IMR-90 (cell line): ENCODE measurements around the gene POU6F1. TPM values are rescaled to one million over a fixed set of nuclear protein-coding genes. Genes with fewer than 3 reads are reported as not detected.

Experiments
- ATAC-seq: fragments of 200-7000 bp; cut with Tn5 transposase; 2 replicates; pipeline ENCODE4 v1.9.1; 2020; ENCODE audit warnings: low read depth, mild to moderate bottlenecking, moderate library complexity
- BruUV-seq: library from RNA; stranded (reverse); fragments of 400-500 nt; replicated peaks from 2 replicates; lab custom pipeline; 2021; lab: Mats Ljungman, UMichigan
- CTCF ChIA-PET: fragments of 300-600 bp; formaldehyde crosslinking; extraction: SDS; loops from one replicate; lab custom pipeline; 2021; ENCODE audit warnings: antibody characterized with exemption; lab: Yijun Ruan, JAX
- POLR2A ChIA-PET: fragments of 300-600 bp; sonication (Branson Sonifier 250); formaldehyde crosslinking; loops from one replicate; lab custom pipeline; 2022; ENCODE audit warnings: antibody characterized with exemption; ENCODE audit not compliant: unreplicated experiment; lab: Charles Lee
- DNase-seq: peaks from one replicate; pipeline ENCODE4 v3.0.0; 2013
- H2AFZ ChIP-seq: replicated peaks from 2 replicates; pipeline ENCODE3; 2013; ENCODE audit warnings: low read length, mild to moderate bottlenecking; ENCODE audit not compliant: poor library complexity
- H2AK5ac ChIP-seq: 2 replicates; pipeline ENCODE4 v1.6.1; 2013; ENCODE audit warnings: low read depth, low read length, inconsistent platforms
- H2AK9ac ChIP-seq: replicated peaks from 2 replicates; pipeline ENCODE3; 2013; ENCODE audit warnings: mild to moderate bottlenecking, low read depth, low read length, moderate library complexity; ENCODE audit not compliant: poor library complexity
- H2BK120ac ChIP-seq: 2 replicates; pipeline ENCODE4 v1.6.1; 2013; ENCODE audit warnings: low read depth, low read length, inconsistent platforms
- H2BK15ac ChIP-seq: 3 replicates; pipeline ENCODE4 v1.6.1; 2013; ENCODE audit warnings: low read depth, low read length, inconsistent platforms
- H2BK20ac ChIP-seq: 2 replicates; pipeline ENCODE4 v1.6.1; 2013; ENCODE audit warnings: low read depth, mild to moderate bottlenecking, inconsistent platforms, low read length, moderate library complexity
- H2BK5ac ChIP-seq: 2 replicates; pipeline ENCODE4 v1.6.1; 2013; ENCODE audit warnings: mild to moderate bottlenecking, low read depth, low read length, inconsistent platforms; ENCODE audit not compliant: poor library complexity, severe bottlenecking
- H3K14ac ChIP-seq: replicated peaks from 2 replicates; pipeline ENCODE4 v1.6.1; 2013; ENCODE audit warnings: low read depth, low read length, inconsistent platforms
- H3K18ac ChIP-seq: 2 replicates; pipeline ENCODE4 v1.6.1; 2013; ENCODE audit warnings: low read depth, low read length, control low read depth
- H3K23ac ChIP-seq: 2 replicates; pipeline ENCODE4 v1.6.1; 2013; ENCODE audit warnings: low read depth, low read length, inconsistent platforms
- H3K27ac ChIP-seq: 2 replicates; pipeline ENCODE4 v1.5.1; 2013; ENCODE audit warnings: mild to moderate bottlenecking, control low read depth, low read length; ENCODE audit not compliant: insufficient read depth
- H3K27me3 ChIP-seq: 2 replicates; pipeline ENCODE4 v1.6.1; 2013; ENCODE audit warnings: low read length; ENCODE audit not compliant: control insufficient read depth, insufficient read depth
- H3K36me3 ChIP-seq: 2 replicates; pipeline ENCODE4 v1.6.1; 2013; ENCODE audit warnings: low read length, mixed read lengths; ENCODE audit not compliant: control insufficient read depth, insufficient read depth
- H3K4ac ChIP-seq: 2 replicates; pipeline ENCODE4 v1.6.1; 2013; ENCODE audit warnings: low read depth, low read length, inconsistent platforms
- H3K4me1 ChIP-seq: 2 replicates; pipeline ENCODE4 v1.6.1; 2013; ENCODE audit warnings: low read length, mixed read lengths; ENCODE audit not compliant: control insufficient read depth, insufficient read depth
- H3K4me2 ChIP-seq: 2 replicates; pipeline ENCODE4 v1.6.1; 2013; ENCODE audit warnings: low read depth, mild to moderate bottlenecking, control low read depth, low read length, moderate library complexity
- H3K4me3 ChIP-seq: 2 replicates; pipeline ENCODE4 v1.5.1; 2013; ENCODE audit warnings: low read depth, mild to moderate bottlenecking, control low read depth, low read length, moderate library complexity; ENCODE audit not compliant: insufficient read depth
- H3K56ac ChIP-seq: 2 replicates; pipeline ENCODE4 v1.6.1; 2013; ENCODE audit warnings: low read length, inconsistent platforms; ENCODE audit not compliant: insufficient read depth; ENCODE audit errors: extremely low read depth
- H3K79me1 ChIP-seq, 2 experiments: 2 replicates each; pipeline ENCODE4 v1.6.1; 2013; ENCODE audit warnings: low read length in 2 of 2, inconsistent platforms in 1 of 2, low read depth in 1 of 2
- H3K9ac ChIP-seq: 2 replicates; pipeline ENCODE4 v1.6.1; 2013; ENCODE audit warnings: low read depth, low read length, control low read depth
- H3K9me1 ChIP-seq: 2 replicates; pipeline ENCODE4 v1.6.1; 2013; ENCODE audit warnings: low read length, inconsistent platforms; ENCODE audit not compliant: insufficient read depth
- H3K9me3 ChIP-seq: 2 replicates; pipeline ENCODE4 v1.6.1; 2013; ENCODE audit warnings: low read length; ENCODE audit not compliant: control insufficient read depth, insufficient read depth
- H4K20me1 ChIP-seq: 2 replicates; pipeline ENCODE4 v1.6.1; 2013; ENCODE audit warnings: low read length, inconsistent platforms; ENCODE audit not compliant: insufficient read depth
- H4K5ac ChIP-seq: 2 replicates; pipeline ENCODE4 v1.6.1; 2013; ENCODE audit warnings: mild to moderate bottlenecking, low read depth, low read length, control low read depth
- H4K8ac ChIP-seq, 2 experiments: 2 replicates each; pipeline ENCODE4 v1.6.1; 2013; ENCODE audit warnings: low read depth in 2 of 2, low read length in 2 of 2, control low read depth in 1 of 2, inconsistent platforms in 1 of 2
- H4K91ac ChIP-seq: 2 replicates; pipeline ENCODE4 v1.6.1; 2013; ENCODE audit warnings: low read depth, low read length, inconsistent platforms; ENCODE audit not compliant: insufficient read depth
- FOS ChIP-seq: fragments of 150-350 bp; IDR thresholded peaks from 2 replicates; pipeline ENCODE4 v1.6.1; 2016; ENCODE audit warnings: low read depth, low read length
- MAZ ChIP-seq: IDR thresholded peaks from 2 replicates; pipeline ENCODE4 v1.6.1; 2012; ENCODE audit warnings: low read depth, mild to moderate bottlenecking, low read length, improper control_type of control experiment, moderate library complexity, borderline replicate concordance
- POLR2A ChIP-seq: IDR thresholded peaks from 2 replicates; pipeline ENCODE4 v1.6.1; 2012; ENCODE audit warnings: mild to moderate bottlenecking, low read depth, low read length
- RAD21 ChIP-seq: IDR thresholded peaks from 2 replicates; pipeline ENCODE4 v1.6.1; 2012; ENCODE audit warnings: low read length, improper control_type of control experiment
- WGBS, 2 experiments: methylation state at CpG; one replicate each; pipeline versions ENCODE4 v1.1.5 to v1.1.7; 2013; ENCODE audit warnings: missing lambda C conversion rate in 2 of 2; ENCODE audit not compliant: insufficient read length in 1 of 2; ENCODE audit errors: extremely low coverage in 2 of 2; 5-methylcytosine and 5-hydroxymethylcytosine counted together
- dilution Hi-C: fragments of 300-500 bp; cut with HindIII; formaldehyde crosslinking; loops from one replicate; pipeline ENCODE4 v1.14.3; 2018; ENCODE audit warnings: low sequenced_read_pairs; ENCODE audit not compliant: unreplicated experiment
- in situ Hi-C: fragments of 300-500 bp; cut with MboI; formaldehyde crosslinking; loops from 3 replicates; pipeline ENCODE4 v1.14.3; 2019; ENCODE audit warnings: low sequenced_read_pairs, inconsistent platforms, mixed read lengths
- intact Hi-C: fragments of 100-400 bp; cut with micrococcal nuclease; formaldehyde crosslinking; loops from 2 replicates; pipeline ENCODE4 v1.10.0; 2022
- polyA plus RNA-seq, 3 experiments: library from polyadenylated mRNA; depleted of rRNA; stranded (reverse); fragments of >200 nt; gene quantifications; 2 replicates each; pipeline ENCODE4 v1.2.3, GENCODE V29; 2012; ENCODE audit warnings: low replicate concordance in 1 of 3
- total RNA-seq: library from RNA; depleted of rRNA; stranded (reverse); fragments of >200 nt; gene quantifications from 2 replicates; pipeline ENCODE4 v1.2.3, GENCODE V29; 2012
- TF ChIP-seq, protein P1 (sequence below): conservative IDR thresholded peaks from 2 replicates; pipeline ENCODE4 v1.5.1; 2012; ENCODE audit warnings: mild to moderate bottlenecking, low read depth, low read length, improper control_type of control experiment

Gene POU6F1
- total and polyA plus RNA-seq, 2 of the 4 experiments (the other 2 are of a cell fraction), result 0.90 to 3.6 TPM

DNA sequence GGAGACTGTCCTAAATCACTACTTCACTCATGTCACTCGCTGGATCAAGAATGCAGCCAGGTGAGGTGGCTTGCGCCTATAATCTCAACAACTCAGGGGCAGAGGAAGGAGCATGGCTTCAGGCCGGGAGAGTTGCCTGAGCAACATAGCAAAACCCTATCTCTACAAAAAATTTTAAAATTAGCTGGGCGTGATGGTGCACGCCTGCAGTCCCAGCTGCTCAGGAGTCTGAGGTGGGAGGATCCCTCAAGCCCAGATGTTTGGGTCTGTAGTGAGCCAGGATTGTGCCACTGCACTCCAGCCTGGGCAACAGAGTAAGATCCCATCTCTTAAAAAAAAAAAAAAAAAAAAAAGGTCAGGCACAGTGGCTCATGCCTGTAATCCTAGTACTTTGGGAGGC lies 46.4 kb upstream of the POU6F1 start:
- ATAC-seq, result no peak
- H3K27ac ChIP-seq, result no peak overlapping the region
- dilution Hi-C loops, result no loop called here
- no peak overlapping the region for H4K5ac ChIP-seq
- H3K4me2 ChIP-seq, result no peak overlapping the region
- in situ Hi-C loops, result no loop called here
- H2AK5ac ChIP-seq, result no peak overlapping the region
- H2AFZ ChIP-seq, result no peak overlapping the region
- H3K56ac ChIP-seq, result no peak overlapping the region
- H3K14ac ChIP-seq, result no peak overlapping the region
- no peak for DNase-seq
- H2BK15ac ChIP-seq, result no peak overlapping the region
- BruUV-seq, result no TSS peak
- no peak overlapping the region for H4K91ac ChIP-seq
- H2BK20ac ChIP-seq, result no peak overlapping the region
- no peaks in the 10 kb centered on the region for H3K27me3 ChIP-seq
- no peak overlapping the region for H3K18ac ChIP-seq
- peaks cover 17% of the 10 kb centered on the region for H3K9me1 ChIP-seq
- H3K36me3 ChIP-seq, result no peaks in the 10 kb centered on the region
- intact Hi-C loops, result no loop called here
- H2AK9ac ChIP-seq, result no peak overlapping the region
- H3K9ac ChIP-seq, result no peak overlapping the region
- peaks cover 32 to 56% of the 10 kb centered on the region in 2 experiments for H3K79me1 ChIP-seq
- no peak overlapping the region for H4K8ac ChIP-seq
- H3K4me3 ChIP-seq, result no peak overlapping the region
- TF ChIP-seq, protein P1, sequence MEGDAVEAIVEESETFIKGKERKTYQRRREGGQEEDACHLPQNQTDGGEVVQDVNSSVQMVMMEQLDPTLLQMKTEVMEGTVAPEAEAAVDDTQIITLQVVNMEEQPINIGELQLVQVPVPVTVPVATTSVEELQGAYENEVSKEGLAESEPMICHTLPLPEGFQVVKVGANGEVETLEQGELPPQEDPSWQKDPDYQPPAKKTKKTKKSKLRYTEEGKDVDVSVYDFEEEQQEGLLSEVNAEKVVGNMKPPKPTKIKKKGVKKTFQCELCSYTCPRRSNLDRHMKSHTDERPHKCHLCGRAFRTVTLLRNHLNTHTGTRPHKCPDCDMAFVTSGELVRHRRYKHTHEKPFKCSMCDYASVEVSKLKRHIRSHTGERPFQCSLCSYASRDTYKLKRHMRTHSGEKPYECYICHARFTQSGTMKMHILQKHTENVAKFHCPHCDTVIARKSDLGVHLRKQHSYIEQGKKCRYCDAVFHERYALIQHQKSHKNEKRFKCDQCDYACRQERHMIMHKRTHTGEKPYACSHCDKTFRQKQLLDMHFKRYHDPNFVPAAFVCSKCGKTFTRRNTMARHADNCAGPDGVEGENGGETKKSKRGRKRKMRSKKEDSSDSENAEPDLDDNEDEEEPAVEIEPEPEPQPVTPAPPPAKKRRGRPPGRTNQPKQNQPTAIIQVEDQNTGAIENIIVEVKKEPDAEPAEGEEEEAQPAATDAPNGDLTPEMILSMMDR, result no peak
- TF ChIP-seq FOS, result no peak
- TF ChIP-seq MAZ, result no peak
- no peak for TF ChIP-seq POLR2A
- no peak for TF ChIP-seq RAD21
- 0 out of 2 replicates have a peak, but pooled peaks cover 2% of the 10 kb centered on the region for H3K4me1 ChIP-seq
- H2BK120ac ChIP-seq, result no peak overlapping the region
- H4K20me1 ChIP-seq, result no peaks in the 10 kb centered on the region
- WGBS, 2 experiments, result no CpG with 5 or more reads among the region's 5 CpGs
- H2BK5ac ChIP-seq, result no peak overlapping the region
- H3K23ac ChIP-seq, result no peak overlapping the region
- ChIA-PET CTCF (interaction anchor here (0.6 kb wide), 1 partner anchor 1596 kb away, joined by 4 read pairs; no protein-coding TSS in a partner anchor), POLR2A (no interaction called here)
- no peak overlapping the region for H3K4ac ChIP-seq
- H3K9me3 ChIP-seq, result no peaks in the 10 kb centered on the region
